Midbrain (tissue), 1 donor: Measurements from ENCODE around the gene GDAP1L1.
"Not testable (repeated sequence)": the region's sequence is repeated elsewhere in the genome, so short reads cannot be mapped to it uniquely, and the experiment has no call there.

ENCODE experiments used
- DNase-seq: peaks from one replicate; lab custom pipeline; 2025; lab: John Stamatoyannopoulos, UW

GDAP1L1 gene

GRCh38 chr20:44254073-44254472 is 7.0 kb downstream of the GDAP1L1 start:
- no peak for DNase-seq

DNA sequence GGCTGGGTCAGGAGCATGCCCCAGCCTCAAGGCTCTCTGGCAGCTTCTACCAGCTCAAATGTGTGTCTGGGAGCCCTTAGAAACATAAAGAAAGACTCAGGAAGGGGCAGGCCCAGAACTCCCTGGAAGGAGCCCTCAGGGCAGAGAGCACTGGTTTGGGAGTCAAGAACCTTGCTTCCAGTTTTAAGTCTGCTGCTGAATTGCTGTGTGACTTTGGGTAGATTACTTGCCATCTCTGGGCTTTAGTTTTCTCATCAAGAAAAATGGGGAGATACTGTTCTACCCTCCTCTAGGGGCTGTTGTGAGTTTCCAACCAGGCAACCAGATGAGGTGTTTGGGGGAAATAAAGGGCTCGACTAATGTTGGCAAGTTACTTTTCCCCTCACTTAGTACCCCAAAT is 8.8 kb downstream of the GDAP1L1 start:
- DNase-seq = no peak

DNA sequence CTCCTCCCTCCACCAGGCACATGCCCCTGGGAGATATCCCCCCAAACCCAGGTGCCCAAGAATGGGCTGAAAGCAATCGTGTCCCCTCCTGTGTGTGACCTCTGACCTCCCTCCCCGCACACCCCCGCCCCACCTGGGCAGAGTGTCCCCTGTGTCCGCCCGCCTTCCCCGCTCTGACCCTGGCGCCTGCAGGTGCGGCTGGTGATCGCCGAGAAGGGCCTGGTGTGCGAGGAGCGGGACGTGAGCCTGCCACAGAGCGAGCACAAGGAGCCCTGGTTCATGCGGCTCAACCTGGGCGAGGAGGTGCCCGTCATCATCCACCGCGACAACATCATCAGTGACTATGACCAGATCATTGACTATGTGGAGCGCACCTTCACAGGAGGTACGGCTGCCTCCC is 9.9 kb downstream of the GDAP1L1 start:
- no peak for DNase-seq

GRCh38 chr20:44258226-44258890 is 11.2 kb downstream of the GDAP1L1 start:
- DNase-seq = no peak

DNA sequence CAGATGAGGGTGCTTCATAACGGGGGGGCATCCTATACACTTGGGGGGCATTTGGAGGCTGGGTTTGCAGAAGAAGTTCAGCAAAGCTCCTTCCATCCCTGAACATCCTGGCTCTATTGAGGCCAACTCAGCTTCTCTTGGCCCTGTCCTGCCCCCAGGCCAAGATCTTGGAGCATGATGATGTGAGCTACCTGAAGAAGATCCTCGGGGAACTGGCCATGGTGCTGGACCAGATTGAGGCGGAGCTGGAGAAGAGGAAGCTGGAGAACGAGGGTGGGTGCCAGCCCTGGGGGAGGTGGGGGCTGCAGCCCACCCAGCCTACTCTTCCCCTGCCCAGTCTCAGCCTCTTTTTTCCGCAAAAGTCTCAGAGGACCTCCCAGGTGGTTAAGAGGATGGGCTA is 17.2 kb downstream of the GDAP1L1 start:
- no peak for DNase-seq

GRCh38 chr20:44268802-44269201 is 21.7 kb downstream of the GDAP1L1 start:
- DNase-seq = no peak

- DNase-seq = no peak
These were observed 25.0 kb downstream of the GDAP1L1 start for GRCh38 chr20:44271915-44272663.

- DNase-seq = no peak
These were observed 26.4 kb downstream of the GDAP1L1 start for GRCh38 chr20:44273231-44274215.

DNA sequence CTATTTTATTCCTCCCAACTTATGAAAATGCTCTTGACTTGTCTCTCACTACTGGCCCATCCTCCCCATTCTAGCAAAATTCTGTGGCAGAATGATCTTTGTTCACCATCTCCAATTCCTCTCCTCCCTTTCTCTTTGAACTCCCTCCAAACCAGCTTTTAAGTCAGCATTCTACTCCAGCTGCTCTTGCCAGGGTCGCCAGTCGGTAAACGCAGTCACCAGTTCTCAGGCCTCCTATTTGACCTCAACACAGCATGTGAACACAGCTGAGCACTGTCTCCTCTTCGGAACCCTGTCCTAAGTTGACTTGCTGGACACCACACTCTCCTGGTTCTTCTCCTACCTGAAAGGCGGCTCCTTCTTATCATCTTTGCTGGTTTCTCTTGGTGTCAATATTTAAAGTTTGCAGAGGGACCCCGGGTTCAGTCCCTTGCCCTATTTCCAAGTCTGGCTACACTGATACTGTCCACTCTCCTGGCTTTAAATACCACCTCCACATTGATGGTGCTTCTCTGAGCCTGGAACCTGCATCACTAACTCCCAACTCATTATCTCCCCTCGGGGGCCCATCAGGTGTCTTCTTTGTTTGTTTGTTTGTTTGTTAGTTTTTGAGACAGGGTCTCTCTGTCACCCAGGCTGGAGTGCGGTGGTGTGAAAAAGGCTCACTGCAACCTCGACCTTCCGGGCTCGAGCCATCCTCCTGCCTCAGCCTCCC is 27.4 kb downstream of the GDAP1L1 start:
- no peak for DNase-seq

- DNase-seq = no peak
These were observed 32.1 kb downstream of the GDAP1L1 start for GRCh38 chr20:44279228-44279627.

DNA sequence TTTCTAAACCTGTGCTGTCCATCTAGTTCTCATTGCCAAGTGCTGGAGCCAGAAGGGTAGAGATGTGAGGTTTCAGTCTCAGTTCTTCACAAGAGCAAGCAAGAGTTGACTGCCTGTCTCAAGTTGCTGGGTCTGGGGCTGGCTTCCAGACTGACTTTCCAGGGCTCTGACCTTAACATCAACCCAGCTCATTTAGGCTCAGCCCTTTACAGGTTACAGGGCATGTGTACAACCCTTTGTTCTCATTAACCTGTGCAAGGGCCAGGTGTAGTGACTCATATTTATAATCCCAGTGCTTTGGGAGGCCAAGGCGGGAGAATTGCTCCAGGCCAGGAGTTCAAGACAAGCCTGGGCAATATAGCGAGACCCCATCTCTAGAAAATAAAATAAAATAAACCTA is 33.3 kb downstream of the GDAP1L1 start:
- DNase-seq = no peak

- no peak for DNase-seq
These were observed 35.1 kb downstream of the GDAP1L1 start for GRCh38 chr20:44282192-44282591.

DNA sequence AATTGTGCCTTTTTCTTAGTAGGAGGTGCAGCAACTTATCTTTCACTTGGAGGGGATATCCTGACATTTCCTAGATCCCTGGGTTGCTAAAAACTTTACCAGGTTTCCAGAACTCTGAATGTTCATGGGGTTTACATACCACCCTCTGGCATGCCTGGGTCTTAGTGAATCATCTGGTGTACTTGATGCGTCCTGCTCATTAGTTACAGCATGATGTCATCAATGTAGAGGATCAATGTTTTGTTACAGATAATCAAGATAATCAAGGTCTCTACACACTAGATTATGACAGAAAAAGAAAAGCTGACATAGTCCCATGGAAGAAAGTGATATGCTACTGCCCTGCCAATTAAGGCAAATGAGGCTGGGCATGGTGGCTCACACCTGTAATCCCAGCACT is 36.9 kb downstream of the GDAP1L1 start:
- DNase-seq = no peak

GRCh38 chr20:44287272-44288097 is 40.4 kb downstream of the GDAP1L1 start:
- DNase-seq = no peak

DNA sequence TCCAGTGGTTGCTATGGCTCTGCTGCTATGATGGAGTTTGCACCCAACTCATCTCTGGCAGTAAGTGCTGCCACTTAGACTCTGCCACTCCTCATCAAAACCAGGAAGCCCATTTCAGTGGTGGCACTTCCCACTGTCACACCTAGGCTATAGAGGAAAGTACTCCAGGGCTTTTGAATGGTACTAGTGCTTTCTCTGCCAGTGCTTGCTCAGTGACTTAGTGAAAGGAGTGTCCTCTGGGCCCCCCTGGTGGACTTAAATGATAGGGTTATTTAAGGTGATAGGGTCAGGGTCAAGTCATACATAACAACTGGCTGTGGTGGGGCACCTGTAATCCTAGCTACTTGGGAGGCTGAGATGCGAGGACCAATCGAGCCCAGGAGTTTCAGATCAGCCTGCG is 41.1 kb downstream of the GDAP1L1 start:
- DNase-seq = no peak

DNA sequence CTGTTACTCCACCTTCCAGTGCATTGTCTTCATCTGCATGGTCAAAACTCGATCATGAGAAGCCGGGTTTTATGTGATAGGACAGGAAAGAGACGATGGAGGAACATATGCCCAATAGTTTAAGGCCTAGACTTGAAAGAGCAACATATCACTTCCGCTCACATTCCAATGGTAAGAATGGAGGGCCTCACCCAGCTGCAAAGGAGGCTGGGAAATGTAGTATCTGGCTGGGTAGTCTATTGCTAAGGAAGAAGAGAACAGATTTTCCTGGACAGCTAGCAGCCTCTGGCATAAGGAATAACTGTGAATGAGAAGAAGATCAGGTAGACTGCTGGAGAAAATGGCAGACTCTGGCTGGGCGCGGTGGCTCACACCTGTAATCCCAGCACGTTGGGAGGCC is 44.6 kb downstream of the GDAP1L1 start:
- DNase-seq = no peak

GRCh38 chr20:44296011-44296410 is 48.9 kb downstream of the GDAP1L1 start:
- DNase-seq = no peak

GRCh38 chr20:44297721-44298120 is 50.6 kb downstream of the GDAP1L1 start:
- no peak for DNase-seq

GRCh38 chr20:44299011-44299535 is 52.0 kb downstream of the GDAP1L1 start:
- not testable (repeated sequence) for DNase-seq

DNA sequence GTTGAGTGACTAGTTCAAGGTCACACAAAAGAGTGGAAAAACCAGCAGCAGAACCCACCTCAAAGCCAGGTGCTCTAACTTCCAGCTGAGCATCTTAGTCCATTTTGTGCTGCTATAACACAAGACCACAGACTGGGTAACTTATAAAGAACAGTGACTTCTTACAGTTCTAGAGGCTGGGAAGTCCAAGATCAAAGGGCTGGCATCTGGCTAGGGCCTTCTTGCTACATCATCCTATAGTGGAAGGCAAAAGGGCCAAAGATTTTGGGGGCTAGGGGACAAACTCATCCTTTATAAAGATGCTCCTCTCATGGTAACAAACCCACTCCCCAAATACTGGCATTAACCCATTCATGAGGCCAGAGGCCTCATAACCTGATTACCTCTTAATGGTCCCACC is 54.2 kb downstream of the GDAP1L1 start:
- no peak for DNase-seq
